Chondrocyte (in vitro differentiated cells): ENCODE data around the gene SAAL1. TPM values are rescaled to one million over a fixed set of nuclear protein-coding genes. Genes with fewer than 3 reads are reported as not detected.
A peak's percentile ranks its signal among the peaks of the same experiment; 100 is the strongest.

ENCODE experiments used
- DNase-seq: peaks from one replicate; pipeline ENCODE4 v3.0.0; 2021; ENCODE audit warnings: mixed read lengths, low spot score
- H3K27ac Mint-ChIP-seq: one replicate; pipeline ENCODE4 v1.8.0; 2021; ENCODE audit warnings: mild to moderate bottlenecking, moderate library complexity, mixed read lengths; ENCODE audit not compliant: unreplicated experiment
- H3K27me3 Mint-ChIP-seq: 2 replicates; pipeline ENCODE4 v1.8.0; 2021; ENCODE audit warnings: low read depth, mixed read lengths
- H3K36me3 Mint-ChIP-seq: 2 replicates; pipeline ENCODE4 v1.8.0; 2021; ENCODE audit warnings: low read depth, mixed read lengths
- H3K4me1 Mint-ChIP-seq: 2 replicates; pipeline ENCODE4 v1.8.0; 2021; ENCODE audit warnings: low read depth, mild to moderate bottlenecking, mixed read lengths
- H3K4me3 Mint-ChIP-seq: one replicate; pipeline ENCODE4 v1.8.0; 2021; ENCODE audit warnings: mild to moderate bottlenecking, moderate library complexity, mixed read lengths; ENCODE audit not compliant: unreplicated experiment
- H3K9me3 Mint-ChIP-seq: 2 replicates; pipeline ENCODE4 v1.8.0; 2021; ENCODE audit warnings: low read depth, mixed read lengths
- CTCF ChIP-seq: fragments of 200-600 bp; sonication (generic); IDR thresholded peaks from 2 replicates; pipeline ENCODE4 v1.5.0; 2021; ENCODE audit warnings: antibody characterized with exemption, mild to moderate bottlenecking, moderate library complexity
- total RNA-seq: library from RNA; stranded (reverse); gene quantifications from 3 replicates; pipeline ENCODE4 v1.2.1, GENCODE V29; 2021

SAAL1 gene
- total RNA-seq, 1 donor from 2014 or later = 12.1 TPM

- Mint-ChIP-seq H3K4me3 (no peak overlapping the region), H3K36me3 (peaks cover 25% of the 10 kb centered on the region)
- TF ChIP-seq CTCF = no peak
Measured at GRCh38 chr11:18081551-18081950, 24.3 kb downstream of the SAAL1 start.

GRCh38 chr11:18080451-18080850, 25.4 kb downstream of the SAAL1 start:
- DNase-seq = no peak
- Mint-ChIP-seq H3K4me1 (peaks cover 12% of the 10 kb centered on the region), H3K36me3 (peaks cover 25% of the 10 kb centered on the region), H3K27me3 (no peaks in the 10 kb centered on the region), H3K4me3 (no peak overlapping the region), H3K27ac (peak overlapping the region; percentile 2), H3K9me3 (no peaks in the 10 kb centered on the region)
- no peak for TF ChIP-seq CTCF

More at GRCh38 chr11:18081551-18081950, 24.3 kb downstream of the SAAL1 start:
- Mint-ChIP-seq H3K27me3 (no peaks in the 10 kb centered on the region), H3K9me3 (no peaks in the 10 kb centered on the region), H3K27ac (no peak overlapping the region), H3K4me1 (peaks cover 14% of the 10 kb centered on the region)
- DNase-seq = no peak

- no peaks in the 10 kb centered on the region for H3K27me3 Mint-ChIP-seq
- TF ChIP-seq CTCF = no peak
- H3K27ac Mint-ChIP-seq = no peak overlapping the region
- no peaks in the 10 kb centered on the region for H3K9me3 Mint-ChIP-seq
- no peak overlapping the region for H3K4me3 Mint-ChIP-seq
- DNase-seq = no peak
- H3K36me3 Mint-ChIP-seq = peaks cover 23% of the 10 kb centered on the region
- peaks cover 5% of the 10 kb centered on the region for H3K4me1 Mint-ChIP-seq
Measured at GRCh38 chr11:18078909-18079308, 27.0 kb downstream of the SAAL1 start.

GRCh38 chr11:18075444-18075843, 30.4 kb downstream of the SAAL1 start:
- TF ChIP-seq CTCF = no peak
- Mint-ChIP-seq H3K9me3 (no peaks in the 10 kb centered on the region), H3K27ac (no peak overlapping the region), H3K27me3 (no peaks in the 10 kb centered on the region), H3K36me3 (peaks cover 9% of the 10 kb centered on the region), H3K4me1 (no peaks in the 10 kb centered on the region), H3K4me3 (no peak overlapping the region)
- no peak for DNase-seq

- no peak for TF ChIP-seq CTCF
- DNase-seq = no peak
- no peak overlapping the region for H3K4me3 Mint-ChIP-seq
- no peaks in the 10 kb centered on the region for H3K9me3 Mint-ChIP-seq
- H3K4me1 Mint-ChIP-seq = peaks cover 5% of the 10 kb centered on the region
- no peaks in the 10 kb centered on the region for H3K27me3 Mint-ChIP-seq
- peaks cover 4% of the 10 kb centered on the region for H3K36me3 Mint-ChIP-seq
- no peak overlapping the region for H3K27ac Mint-ChIP-seq
Measured at GRCh38 chr11:18071098-18071705, 34.7 kb downstream of the SAAL1 start.
